ENCODE data around the gene FAM120A.

Gene FAM120A

DNA sequence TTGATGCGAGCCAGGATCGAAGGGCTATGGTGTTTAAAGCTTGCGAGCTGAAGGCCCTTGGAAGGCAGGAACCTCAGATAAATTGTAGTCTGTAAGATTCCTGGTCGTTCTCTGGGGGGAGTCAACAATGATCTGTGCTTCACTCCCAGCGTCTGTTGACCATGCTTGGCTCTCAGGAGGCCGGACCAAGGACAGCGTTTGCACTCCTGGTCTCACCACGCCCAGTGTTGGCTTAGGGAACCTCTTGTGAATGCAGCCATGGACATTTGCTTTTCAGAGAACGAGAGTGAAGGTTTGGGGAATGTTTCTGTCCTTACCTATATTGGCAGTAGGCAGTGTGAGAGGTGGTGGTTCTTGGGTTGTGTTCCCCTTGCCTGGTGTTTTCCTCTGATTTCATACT is 62.1 kb downstream of the FAM120A start:
- DNase-seq = no peak

DNA sequence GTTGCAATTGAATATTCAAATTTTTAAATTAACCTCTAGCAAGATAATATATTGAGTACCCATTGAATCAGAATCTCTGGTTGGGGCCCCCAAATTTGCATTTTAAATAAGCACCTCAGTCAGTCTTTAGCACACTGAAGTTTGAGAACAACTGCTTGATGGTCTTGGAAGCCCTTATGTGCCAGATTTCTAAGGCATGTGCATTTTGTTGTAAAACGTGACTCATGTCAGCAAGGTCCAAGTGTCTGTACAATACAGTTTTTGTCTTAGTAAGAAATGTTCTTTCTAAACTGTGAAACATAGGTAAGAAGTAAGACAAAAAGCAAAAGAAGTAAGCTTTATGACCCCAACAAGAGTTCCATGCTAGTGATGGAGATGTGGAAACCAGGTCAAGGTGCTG is 65.8 kb downstream of the FAM120A start:
- DNase-seq = no peak

- DNase-seq = no peak
These were observed 69.0 kb downstream of the FAM120A start for GRCh38 chr9:93520523-93520922.

DNA sequence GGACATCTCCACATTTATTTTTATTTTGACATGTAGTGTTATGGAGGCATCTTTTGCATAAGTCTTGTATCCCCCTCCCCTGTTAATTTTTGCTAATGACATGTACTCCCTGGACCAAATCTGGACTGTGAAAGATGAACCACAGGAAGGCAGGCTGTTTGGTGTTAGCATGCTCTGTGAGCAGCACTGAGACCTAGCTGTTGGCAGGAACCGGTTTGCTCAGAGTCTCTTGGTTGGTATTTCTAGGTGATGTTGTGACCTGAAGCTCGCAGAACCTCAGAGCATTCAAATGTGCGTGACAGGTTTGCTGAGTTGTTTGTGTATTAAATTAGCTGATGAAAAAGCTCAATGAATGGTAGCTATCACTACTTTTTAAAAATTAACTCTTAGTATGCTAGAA is 71.3 kb downstream of the FAM120A start:
- no peak for DNase-seq

GRCh38 chr9:93523518-93524144 is 72.1 kb downstream of the FAM120A start:
- no peak for DNase-seq

DNA sequence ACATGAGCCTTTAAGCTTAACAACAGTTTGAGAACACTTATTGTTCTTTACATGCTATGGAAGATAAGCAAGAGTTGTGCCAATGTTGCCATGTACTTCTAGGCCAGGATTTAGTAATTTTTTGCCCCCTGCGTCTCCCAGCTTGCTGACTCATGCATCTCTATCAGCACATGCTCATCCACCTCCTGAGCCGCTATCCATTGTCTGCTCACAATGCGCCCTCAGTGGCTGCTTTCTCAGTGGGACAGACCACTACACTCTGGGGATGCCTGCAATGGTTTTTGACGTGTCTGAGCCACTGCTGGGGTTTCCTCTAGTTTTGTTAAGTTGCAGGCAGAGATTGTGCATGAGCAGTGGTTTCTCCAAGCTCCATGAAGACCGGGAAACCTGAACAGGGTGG is 74.0 kb downstream of the FAM120A start:
- no peak for DNase-seq

- no peak for DNase-seq
These were observed 79.9 kb downstream of the FAM120A start for GRCh38 chr9:93531374-93531773.

- no peak for DNase-seq
These were observed 80.7 kb downstream of the FAM120A start for GRCh38 chr9:93532141-93532540.

DNA sequence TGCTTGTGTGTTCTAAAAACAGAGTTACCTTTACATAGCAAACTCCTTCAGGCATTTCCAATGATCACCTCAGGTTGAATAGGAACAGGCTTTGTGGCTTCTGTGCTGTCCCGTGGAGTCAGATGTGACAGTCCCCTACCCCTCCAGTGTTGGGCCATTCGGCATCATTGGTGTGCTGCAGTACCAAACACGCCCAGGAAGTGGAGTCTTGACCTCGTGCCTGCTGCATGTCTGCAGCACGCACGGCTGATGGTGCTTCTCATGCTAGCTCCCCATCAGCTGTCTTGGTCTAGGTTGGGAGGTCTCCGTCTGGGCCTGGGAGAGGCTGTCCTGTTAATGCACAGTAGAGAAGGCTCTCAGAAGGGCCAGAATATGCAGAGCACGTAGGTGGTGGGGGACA is 82.4 kb downstream of the FAM120A start:
- DNase-seq = no peak

- DNase-seq = no peak
These were observed 84.7 kb downstream of the FAM120A start for GRCh38 chr9:93536167-93536566.

GRCh38 chr9:93536874-93537273 is 85.4 kb downstream of the FAM120A start:
- DNase-seq = no peak

GRCh38 chr9:93540305-93540704 is 88.8 kb downstream of the FAM120A start:
- DNase-seq = no peak

DNA sequence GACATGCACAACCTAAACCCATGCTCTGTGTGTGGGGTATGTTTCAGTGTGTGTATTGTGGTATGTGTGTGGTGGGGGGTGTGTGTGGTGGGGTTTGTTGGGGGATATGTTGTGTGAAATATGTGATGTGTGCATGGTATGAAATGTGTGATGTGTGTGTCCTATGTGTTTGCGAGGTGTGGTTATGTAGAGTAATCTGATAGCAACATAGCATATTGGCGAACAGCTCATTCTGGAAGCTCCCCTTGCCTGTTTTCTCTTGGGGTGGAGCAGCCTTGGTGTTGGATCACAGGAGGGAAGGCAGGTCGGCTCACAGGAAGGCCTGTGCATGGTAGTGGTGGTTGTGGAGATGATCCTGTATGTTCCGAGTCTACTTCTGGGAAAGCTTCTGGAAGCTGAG is 89.5 kb downstream of the FAM120A start:
- no peak for DNase-seq

GRCh38 chr9:93541581-93542349 is 90.3 kb downstream of the FAM120A start:
- no peak for DNase-seq

- DNase-seq = no peak
These were observed 91.6 kb downstream of the FAM120A start for GRCh38 chr9:93543117-93543516.

DNA sequence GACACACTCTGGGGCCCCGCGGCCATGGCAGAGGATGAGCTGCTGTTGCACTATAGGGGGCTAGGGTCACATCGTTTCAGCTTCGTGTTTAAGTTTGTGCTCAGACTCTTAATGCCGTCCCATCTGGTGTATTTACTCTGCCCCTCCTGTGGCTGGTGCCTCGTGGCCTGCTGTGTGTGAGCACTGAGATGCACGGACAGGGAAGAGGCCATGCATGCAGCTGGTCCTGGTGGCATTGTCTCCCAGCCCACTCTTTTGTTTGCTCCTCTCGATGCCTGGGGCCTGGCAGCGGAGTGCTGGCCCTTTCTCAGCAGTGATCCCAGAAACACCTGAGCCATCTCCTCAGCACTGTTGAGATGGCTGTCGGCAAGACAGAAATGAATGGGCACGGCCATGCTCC is 94.9 kb downstream of the FAM120A start:
- no peak for DNase-seq

DNA sequence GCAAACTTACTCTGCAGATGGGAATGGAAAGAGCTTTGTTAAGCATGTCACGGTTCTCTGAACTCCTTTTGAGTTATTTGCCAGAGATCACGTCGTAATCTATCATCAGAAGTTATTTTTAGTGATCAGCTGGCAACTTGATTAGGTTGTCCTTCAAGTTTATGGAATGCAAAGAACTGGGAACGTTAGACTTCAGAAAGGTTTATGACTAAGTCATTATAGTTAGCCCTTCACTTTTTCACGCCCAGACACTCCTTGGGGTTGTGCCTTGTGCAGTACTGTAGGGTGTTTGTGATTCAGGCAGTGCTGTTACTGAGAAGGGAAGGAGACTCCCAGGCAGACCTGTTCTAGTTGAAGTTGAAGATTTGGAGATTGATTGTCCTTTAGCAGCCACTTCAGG is 98.1 kb downstream of the FAM120A start:
- DNase-seq = no peak

GRCh38 chr9:93552923-93553322 is 101.4 kb downstream of the FAM120A start:
- no peak for DNase-seq

GRCh38 chr9:93555370-93555769 is 103.9 kb downstream of the FAM120A start:
- DNase-seq = no peak

DNA sequence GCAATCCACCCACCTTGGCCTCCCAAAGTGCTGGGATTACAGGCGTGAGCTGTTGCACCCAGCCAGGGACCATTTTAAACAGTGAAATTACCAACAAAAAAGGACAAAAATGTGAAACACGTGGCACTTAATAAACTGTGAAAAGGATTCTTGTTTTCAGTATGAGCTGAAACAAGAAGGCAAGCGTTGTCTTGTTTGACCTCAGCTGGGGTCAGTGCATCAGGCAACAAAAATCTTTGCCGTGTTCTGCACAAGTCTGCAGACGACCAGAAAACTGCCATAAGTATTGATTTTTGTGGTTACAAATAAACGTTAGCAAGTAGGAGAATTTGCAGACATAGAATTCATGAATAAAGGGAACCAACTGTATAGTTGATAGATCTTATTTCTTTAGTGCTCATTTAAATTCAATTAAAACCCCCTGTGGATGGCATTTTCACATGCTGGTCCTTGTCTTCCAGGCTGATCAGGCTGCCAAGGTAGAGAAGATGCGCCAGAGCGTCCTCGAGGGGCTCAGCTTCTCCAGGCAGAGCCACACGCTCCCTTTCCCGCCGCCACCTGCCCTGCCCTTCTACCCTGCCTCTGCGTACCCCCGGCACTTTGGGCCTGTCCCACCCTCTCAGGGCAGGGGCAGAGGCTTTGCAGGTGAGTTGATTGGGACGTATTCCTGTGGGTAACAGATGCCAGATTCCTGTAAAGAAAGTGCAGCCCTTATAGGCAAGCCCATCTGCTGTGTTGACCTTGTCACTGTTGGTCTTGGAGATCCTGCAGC is 106.1 kb downstream of the FAM120A start:
- DNase-seq = no peak

- no peak for DNase-seq
These were observed 107.0 kb downstream of the FAM120A start for GRCh38 chr9:93558503-93558902.

DNA sequence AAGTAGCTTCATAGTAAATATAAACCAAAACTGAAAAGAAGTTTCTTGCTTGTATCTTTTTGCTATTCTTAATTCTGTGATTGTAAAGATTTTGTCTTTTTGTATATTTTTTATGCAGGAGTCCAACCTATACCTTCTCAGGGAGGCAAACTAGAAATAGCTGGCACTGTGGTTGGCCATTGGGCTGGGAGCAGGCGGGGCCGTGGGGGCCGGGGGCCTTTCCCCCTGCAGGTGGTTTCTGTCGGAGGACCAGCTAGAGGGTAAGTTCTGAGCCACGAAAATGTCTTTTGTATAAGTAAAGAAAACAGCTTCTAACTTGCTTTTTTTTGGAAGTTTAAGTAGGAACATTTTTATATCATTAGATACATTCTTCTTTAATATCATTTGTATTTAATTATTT is 109.5 kb downstream of the FAM120A start:
- no peak for DNase-seq

DNA sequence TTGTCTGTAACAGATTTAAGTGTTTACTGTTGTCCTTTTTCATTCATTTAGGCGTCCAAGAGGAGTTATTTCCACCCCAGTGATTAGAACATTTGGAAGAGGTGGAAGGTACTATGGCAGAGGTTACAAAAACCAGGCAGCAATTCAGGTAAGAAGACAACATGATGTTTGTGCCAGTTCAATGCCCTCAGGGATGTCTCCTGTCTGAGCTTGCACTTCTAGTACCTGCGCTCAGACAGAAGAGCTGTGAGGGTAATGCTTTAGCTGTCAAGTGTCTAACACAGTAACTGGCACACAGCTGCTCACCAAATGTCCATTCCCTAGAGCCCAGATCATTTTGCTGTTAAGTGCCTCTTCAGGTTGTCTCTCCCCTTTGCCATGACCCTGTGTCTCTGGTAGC is 110.7 kb downstream of the FAM120A start:
- DNase-seq = no peak

DNA sequence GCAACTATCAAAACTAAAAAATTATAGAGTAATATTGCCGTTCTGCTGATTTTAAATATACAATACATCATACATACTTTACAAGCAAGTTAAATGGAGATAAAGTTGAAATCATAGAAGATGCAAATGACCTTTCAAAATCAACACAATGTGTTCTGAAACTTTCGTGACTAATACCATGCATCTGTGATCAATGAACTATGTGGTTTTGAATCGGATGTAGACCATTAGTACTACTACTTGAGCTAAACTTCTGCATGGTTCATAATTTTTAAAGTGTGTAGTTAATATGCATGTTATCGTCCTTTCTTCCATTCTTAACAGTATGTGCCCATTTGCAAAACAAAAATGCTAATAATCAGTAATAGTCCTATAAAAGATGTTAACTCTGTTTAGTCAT is 113.6 kb downstream of the FAM120A start:
- no peak for DNase-seq
